GM18909 (cell line): ENCODE results near the gene MLLT10.
"Not testable (repeated sequence)": the region's sequence is repeated elsewhere in the genome, so short reads cannot be mapped to it uniquely, and the experiment has no call there.

ENCODE experiments used
- ATAC-seq: cut with Tn5 transposase; IDR thresholded peaks from one replicate; pipeline ENCODE4 v1.9.1; 2021; ENCODE audit warnings: mild to moderate bottlenecking; ENCODE audit not compliant: unreplicated experiment, poor library complexity

MLLT10 gene

DNA sequence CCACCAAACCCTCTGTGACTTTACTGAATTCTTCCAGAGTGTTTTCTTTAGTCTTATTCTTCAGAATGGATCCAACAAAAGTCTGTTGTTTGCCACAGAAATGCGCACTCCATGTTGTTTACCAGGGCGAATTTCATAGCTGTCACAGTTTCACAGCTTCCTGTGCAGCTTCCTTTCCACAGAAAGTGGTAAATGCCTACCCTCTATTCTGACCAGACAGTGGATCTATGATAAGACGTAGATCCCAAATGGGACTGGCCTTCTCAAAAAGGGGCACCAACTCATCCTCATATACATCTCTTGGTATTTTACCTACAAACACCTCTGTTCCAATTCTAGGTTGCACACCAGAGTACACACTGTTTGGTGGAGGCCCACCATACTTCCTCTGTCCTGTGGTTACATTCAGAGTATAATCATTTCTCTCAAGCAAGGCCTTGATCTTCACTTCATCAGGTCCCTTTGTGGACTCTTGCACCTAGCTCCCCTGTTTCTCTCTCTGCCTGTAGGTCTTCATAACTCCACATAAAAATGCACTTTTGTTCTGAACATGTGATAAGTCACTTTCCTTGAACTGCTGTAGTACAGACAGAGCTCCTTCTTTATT lies 91.7 kb downstream of the MLLT10 start:
- no peak for ATAC-seq

DNA sequence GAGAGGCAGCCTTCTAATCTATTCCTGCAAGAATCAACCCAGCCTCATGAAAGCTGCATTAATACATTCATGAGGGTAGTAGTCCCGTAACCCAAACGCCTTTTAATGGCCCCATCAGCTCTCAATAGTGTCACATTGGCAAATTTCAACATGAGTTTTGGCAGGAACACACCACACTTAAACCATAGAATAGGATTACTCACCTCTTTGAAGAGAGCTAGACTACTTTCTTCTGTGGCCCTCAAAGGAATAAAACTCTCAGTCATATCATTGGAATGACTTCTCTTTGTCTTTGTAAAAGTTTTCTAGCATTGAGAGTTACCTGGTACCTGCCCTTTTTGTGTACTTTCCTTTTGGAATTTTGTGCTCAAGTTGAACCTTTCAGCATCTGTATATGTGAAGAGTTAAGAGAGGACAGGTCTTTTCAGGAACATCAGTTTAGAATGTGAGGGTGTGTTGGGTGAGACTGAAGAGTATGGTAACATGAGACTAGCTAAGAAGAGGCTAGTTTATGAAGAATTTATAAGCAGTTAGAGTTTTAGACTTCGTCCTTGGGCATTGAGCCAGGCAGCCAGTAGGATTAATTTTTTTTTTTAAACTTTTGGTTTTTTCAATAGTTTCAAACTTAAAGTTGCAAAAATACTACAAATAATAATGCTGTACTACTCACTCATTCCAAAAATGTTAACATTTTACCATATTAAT lies 92.6 kb downstream of the MLLT10 start:
- no peak for ATAC-seq

DNA sequence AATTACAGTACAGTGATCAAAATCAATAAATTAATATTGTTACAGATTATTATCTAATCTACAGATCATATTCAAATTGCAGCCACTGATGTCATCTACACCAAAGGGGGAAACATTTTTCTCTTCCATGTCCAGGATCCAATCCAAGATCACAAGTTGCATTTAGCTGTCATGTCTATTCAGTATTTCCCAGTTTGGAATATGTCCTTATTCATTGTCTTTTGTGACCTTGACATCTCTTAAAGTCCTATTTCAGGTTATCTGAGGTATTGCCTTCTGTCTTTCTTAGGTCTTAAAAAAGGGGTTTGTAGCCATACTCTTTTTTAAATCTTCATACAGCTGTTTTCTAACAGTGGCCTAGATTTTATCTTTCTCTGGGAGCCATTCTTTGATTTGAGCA lies 93.3 kb downstream of the MLLT10 start:
- no peak for ATAC-seq

DNA sequence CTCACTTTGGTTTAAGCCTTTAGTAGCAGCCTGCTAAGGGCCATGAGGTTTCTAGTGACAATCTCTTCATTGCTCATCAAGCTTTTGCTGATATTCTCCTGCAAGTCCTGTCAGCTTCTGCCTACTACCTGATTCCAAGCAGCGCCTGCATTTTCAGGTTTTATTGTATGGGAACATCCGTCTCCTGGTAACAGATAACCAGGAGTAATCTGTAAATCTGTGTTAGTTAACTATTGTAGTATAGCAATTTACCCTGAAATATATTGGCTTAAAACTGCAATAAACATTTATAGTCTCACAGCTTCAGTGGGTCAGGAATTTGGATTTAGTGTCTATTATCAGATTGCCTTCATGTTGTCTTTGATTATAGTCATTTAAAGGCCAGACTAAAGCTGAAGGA lies 94.0 kb downstream of the MLLT10 start:
- no peak for ATAC-seq

DNA sequence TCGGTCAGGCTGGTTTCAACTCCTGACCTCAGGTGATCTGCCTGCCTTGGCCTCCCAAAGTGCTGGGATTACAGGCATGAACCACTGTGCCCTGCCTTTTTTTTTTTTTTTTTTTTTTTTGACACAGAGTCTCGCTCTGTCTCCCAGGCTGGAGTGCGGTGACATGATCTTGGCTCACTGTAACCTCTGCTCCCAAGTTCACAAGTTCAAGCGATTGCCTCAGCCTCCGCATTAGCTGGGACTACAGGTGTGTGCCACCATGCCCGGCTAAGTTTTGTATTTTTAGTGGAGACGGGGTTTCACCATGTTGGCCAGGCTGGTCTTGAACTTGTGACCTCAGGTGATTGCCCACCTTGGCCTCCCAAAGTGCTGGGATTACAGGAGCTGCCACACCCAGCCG lies 94.6 kb downstream of the MLLT10 start:
- not testable (repeated sequence) for ATAC-seq

DNA sequence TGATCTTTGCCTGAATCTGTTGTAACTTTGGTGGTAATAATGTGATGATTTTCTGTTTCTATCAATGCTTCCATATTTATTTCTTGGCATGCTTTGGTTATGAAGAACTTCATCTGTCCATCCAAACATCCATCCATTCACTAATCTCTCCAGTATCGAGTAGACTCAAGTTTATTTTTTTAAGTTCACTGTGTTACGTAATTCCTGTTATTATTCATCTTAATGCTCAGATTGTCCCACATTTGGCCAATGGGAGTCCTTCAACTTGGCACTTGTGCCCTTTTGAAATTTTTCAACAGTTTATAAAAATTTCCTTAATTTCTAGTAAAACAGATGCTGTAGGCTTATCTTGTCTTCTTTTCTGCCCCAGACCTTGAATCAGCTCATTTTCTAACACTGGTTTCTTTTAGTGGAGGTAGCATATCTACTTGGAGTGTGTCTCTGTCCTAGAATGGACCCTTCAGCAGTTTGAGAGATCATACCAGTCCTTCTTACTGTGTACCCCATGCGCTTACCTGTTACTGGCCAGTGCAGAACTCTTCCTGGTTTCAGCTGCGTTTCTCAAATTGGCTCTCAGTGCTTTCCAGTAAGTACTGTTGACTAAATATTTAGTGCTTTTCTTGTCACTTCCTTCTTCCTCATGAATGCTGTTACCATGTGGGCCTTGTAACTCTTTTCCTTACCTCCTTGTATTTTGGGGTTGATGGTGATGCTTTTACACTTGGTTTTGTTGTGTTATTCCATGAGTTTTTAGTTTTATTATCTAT lies 100.8 kb downstream of the MLLT10 start:
- ATAC-seq = no peak

DNA sequence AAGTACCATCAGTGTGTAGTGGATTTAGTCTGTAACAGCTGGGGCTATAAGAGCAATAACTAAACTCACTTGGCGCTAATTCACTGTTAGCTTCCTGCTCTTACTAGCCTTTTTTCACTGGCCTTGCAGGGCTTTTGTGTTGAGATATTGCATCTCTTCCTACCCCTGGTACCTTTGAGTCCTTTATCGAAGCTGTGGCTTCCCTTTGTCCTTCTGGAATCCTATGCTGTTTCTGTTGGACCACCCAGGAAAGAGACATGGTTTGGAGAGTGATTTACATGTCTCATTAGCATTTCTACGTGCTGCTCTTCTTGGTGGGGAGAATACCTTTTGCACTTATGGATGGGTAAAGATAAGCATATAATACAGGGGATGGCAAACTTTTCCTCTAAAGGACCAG lies 103.8 kb downstream of the MLLT10 start:
- no peak for ATAC-seq

DNA sequence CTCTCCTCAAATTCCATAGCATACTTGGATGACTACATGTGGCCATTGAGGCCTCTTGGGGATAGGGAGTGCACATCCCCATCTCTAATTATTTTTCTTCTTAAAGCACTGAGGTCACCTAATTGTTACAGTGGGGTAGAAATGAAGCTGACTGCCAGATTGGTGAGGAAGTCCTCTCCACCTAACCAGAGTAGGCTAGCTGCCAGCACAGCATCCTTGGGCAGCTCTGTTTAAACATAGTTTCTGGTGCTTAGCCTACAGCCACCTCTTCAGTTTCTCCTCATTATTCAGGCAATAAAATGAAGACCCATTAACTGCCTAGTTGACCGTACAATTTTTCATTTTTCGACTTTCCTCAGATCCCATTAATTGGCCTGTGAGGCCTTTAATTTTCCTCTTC lies 104.6 kb downstream of the MLLT10 start:
- no peak for ATAC-seq

DNA sequence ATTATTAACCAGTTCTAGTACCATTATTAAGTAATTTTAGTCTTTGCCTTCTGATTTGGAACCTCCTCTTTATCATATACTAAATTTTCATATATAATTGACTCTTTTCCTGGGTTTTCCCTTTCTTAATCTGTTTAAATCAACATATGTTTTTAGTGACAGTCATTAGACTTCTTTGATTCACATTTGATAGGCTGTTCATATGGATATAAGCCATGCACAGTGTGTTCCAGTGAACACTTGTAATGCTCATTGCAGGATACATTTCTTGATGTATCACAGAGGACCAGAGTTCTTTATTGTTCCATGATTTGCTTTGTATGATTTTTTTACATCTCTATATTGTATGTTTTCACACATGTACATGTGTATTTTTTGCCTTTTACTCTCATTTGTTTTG lies 114.0 kb downstream of the MLLT10 start:
- no peak for ATAC-seq

DNA sequence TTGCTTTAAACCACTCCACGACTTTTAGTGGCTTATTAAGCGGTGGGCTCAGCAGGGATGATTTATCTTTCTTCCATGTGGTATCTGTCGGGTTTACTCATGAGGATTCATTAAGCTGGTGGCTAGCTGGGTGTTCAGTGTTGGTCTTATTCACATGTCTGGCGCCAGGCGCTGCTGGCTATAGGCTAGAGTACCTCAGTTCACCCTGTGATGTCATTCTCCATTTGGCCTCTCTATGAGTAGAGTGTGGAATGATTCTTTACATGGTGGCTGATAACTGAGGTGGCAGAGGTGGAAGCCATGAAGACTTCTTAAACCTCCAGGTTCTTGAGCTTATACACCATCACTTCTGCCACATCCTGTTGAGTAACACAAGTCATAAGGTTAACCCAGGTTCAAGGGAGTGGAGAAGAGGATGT lies 115.4 kb downstream of the MLLT10 start:
- no peak for ATAC-seq

DNA sequence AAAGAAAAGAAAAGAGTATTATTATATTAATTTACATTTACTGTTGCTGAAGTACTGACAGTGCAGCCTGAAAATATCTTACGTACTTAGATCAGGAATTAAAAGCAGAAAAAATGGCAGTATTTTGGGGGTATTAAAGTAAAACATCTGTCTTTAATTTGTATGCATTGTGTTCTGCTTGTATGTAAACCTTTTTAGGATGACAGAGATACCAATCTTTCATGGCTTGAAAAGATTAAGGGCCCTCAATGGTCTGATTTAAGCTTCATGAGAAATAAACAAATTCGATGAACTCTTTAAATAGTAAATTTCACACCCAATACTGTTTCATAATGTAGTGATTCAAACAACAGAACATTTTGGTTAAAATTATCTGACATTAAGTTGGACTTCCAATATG lies 116.3 kb downstream of the MLLT10 start:
- ATAC-seq = no peak

DNA sequence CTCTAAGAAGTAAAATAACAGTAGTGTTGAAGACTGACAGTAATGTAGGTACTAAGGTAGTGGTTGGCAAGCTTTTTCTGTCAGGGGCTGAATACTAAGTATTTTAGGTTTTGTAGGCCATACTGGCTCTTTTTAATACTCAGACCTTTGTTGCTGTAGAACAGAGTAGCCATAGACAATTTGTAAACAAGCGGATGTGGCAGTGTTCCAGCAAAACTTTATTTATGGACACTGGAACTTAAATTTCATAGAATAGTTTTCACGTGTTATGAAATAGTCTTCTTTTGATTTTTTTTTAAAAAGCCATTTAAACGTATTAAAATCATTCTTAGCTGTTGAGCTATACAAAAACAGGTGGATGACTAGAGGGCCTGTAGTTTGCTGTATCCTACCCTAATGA lies 121.2 kb downstream of the MLLT10 start:
- ATAC-seq = no peak

DNA sequence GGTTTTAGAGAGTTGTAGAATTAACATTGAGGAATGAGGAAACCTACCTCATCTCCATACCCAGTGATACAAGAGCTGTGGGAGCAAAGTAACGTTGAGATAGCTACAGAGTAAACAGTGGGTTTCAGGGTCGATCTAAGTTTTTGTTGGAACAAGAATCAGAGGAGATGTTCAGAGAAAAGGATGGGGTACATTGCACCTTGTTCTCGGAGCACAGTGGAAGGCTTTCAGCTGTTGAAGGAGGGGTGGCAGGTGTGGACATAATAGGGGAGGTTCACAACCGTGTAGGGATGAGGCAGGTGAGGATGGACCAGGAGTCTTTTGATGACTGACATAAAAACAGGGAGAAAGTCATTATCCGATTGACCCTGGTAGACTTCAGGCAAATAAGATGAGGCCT lies 121.7 kb downstream of the MLLT10 start:
- no peak for ATAC-seq

DNA sequence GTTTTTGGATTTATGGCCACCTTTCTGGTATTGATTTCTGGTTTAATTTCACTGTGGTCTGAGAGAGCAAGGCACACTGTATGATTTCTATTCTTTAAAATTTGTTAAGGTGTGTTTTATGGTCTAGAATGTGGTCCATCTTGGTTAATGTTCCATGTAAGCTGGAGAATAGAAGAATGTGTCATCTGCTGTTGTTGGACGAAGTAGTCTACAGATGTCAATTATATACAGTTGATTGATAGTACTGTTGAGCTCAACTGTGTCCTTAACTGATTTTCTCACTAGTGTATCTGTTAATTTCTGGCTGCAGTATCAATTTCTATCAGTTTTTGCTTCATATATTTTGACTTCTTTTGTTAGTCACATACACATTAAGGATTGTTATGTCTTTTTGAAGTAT lies 127.1 kb downstream of the MLLT10 start:
- ATAC-seq = no peak

DNA sequence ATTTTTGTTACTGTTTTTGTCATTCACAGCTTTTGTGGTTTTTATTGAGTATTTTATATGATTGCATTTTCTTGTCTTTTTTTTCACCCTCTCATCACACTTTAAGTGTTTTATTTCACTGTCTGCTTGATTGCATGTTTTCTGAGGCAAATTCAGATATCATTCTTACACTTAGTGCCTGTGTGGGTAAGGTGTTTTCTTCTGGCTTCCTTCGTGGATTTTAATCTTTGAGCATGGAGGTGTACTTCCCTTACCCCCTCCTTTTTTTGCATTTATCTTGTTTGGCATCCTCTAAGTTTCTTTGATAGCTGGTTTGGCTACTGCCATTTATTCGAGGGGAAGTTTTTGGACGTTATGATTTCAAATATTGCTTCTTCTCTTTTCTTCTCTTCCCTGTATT lies 127.9 kb downstream of the MLLT10 start:
- no peak for ATAC-seq

DNA sequence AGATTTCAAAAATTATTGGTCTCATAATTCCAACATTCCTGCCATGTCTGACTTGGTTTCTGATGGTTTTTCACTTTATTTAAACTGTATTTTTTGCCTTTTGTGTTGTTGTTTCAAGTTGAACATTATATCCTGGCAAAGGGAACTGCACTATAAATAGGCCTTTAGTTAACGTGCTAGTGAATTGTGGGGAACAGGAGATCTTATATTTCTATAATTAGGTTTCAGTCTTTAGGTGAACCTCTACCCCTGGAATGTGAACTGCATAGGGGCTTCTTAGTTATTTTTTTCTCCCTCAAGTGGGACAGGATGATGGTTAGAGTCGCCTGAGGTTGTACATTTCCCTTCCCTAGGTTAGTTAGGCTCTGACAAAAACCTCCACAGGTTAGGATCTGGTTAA lies 128.6 kb downstream of the MLLT10 start:
- no peak for ATAC-seq

DNA sequence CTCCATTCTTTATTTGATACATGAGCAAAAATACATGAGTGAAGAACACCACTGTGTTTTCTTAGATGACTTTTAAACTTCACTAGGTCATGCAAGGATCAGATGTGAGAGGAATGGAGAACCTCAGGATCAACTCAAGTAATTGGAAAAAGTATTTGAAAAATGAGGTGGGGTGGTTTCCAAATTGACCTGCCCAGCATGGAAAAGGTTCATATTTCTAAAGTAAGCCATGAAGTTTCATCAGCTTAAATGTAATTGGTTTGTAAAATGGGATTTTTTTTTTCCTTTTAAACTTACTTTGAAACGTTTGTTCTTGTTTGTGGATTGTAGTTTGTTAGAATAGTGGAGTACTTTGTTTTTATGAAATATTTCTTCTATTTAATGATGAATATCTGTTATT lies 134.8 kb downstream of the MLLT10 start:
- no peak for ATAC-seq

DNA sequence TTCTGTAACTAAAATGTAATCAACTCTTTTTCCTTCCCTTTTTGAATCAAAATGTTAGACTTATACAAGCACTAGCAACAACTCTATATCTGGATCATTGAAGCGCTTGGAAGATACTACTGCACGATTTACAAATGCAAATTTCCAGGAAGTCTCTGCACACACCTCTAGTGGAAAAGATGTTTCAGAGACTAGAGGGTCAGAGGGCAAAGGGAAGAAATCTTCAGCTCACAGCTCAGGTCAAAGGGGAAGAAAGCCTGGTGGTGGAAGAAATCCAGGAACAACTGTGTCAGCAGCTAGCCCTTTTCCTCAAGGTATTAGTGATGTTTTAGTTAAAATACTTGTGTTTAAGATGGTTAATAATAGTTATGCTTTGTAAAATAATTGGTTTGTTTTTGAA lies 136.4 kb downstream of the MLLT10 start:
- no peak for ATAC-seq

DNA sequence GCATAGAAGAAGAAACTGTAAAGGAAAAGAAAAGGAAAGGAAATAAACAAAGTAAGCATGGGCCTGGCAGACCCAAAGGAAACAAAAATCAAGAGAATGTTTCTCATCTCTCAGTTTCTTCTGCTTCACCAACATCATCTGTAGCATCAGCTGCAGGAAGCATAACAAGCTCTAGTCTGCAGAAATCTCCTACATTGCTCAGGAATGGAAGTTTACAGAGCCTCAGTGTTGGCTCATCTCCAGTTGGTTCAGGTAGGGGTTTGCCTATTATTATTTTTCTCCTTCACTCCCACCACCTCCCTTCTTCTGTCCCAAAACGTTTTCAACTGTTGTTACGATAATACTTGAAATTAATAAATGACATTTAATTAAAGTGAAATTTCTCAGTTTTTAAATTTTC lies 139.6 kb downstream of the MLLT10 start:
- ATAC-seq = no peak

DNA sequence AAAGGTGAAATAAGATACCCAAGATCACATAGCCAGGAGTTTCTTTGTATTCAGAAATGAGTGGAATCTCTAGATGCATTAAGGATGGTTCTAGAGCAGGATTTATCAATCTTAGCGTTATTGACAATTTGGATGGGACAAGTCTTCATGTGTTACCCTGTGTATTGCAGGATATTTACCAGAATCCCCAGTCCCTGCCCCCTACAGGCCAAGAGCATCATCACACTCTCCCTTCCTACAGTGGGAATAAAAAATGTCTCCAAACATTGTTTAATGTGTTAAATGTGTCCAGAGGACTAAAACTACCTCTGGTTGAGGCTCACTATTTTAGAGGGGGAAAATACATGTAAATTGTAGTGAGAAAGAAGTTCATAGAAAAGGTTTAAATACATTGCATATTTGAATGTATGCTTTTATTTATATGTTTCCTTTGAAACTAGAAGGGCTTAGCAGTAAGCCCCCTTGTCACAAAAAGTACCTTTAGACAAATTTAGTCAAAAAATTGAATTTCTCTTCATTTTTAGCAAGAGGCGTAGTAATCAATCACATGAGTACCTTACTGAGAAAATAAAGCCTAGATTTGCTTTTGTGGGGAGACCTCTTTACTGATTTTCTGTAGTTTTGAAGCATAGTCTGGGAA lies 141.2 kb downstream of the MLLT10 start:
- ATAC-seq = peak; percentile 52

DNA sequence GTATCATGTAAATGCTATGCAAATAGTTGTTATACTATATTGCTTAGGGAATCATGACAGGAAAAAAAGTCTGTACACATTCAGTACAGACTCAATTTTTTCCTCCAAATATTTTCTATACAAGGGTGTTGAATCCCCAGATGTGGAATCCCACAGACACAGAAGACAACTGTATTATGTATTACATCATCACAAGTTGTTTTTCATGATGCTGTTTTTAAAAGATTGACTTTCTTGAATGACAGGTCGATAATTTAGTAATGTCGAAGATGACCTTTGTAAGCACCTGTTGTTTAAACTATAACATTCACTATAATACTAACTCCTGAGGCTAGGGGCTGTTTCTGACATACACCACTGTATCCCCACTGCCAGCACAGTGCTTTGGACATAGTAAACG lies 143.5 kb downstream of the MLLT10 start:
- ATAC-seq = no peak
